HL-60 (cell line): ENCODE data around the gene OTOF.

Experiments
- CTCF ChIP-seq: IDR thresholded peaks from one replicate; pipeline ENCODE4 v1.5.1; 2011; ENCODE audit warnings: low read length, control low read depth, inconsistent platforms; ENCODE audit not compliant: insufficient read depth
- REST ChIP-seq: IDR thresholded peaks from 2 replicates; pipeline ENCODE4 v1.6.1; 2012; ENCODE audit warnings: low read depth; ENCODE audit not compliant: insufficient replicate concordance

- no peak for TF ChIP-seq REST
- no peak for TF ChIP-seq CTCF
These were observed 2.9 kb downstream of the OTOF start for GRCh38 chr2:26475037-26475436.
